ENCODE data around the gene TRIM24. TPM values are rescaled to one million over a fixed set of nuclear protein-coding genes. Genes with fewer than 3 reads are reported as not detected.

Gene TRIM24
- total RNA-seq, 1 experiment from 2014 or later: 113 TPM

DNA sequence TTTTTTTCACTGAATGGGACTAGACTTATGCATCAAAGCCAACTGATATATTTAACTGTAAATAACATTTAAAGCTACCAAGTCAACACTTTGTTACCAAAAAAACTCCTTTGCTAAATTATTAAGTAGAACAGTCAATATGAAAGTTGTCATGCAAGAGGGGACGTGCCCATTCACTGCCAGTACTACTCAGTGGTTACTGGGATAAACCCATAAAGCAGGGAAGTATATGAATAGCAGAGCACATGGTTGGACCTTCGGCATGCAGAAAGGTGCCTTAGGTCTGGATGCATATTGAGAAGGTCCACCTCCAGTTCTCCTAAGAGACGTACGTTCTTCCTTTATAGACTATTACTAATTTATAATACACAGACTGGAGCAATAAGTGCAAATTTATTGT is 121.0 kb downstream of the TRIM24 start (continued):
- TF ChIP-seq, protein P1, sequence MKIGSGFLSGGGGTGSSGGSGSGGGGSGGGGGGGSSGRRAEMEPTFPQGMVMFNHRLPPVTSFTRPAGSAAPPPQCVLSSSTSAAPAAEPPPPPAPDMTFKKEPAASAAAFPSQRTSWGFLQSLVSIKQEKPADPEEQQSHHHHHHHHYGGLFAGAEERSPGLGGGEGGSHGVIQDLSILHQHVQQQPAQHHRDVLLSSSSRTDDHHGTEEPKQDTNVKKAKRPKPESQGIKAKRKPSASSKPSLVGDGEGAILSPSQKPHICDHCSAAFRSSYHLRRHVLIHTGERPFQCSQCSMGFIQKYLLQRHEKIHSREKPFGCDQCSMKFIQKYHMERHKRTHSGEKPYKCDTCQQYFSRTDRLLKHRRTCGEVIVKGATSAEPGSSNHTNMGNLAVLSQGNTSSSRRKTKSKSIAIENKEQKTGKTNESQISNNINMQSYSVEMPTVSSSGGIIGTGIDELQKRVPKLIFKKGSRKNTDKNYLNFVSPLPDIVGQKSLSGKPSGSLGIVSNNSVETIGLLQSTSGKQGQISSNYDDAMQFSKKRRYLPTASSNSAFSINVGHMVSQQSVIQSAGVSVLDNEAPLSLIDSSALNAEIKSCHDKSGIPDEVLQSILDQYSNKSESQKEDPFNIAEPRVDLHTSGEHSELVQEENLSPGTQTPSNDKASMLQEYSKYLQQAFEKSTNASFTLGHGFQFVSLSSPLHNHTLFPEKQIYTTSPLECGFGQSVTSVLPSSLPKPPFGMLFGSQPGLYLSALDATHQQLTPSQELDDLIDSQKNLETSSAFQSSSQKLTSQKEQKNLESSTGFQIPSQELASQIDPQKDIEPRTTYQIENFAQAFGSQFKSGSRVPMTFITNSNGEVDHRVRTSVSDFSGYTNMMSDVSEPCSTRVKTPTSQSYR (CRISPR knock-in tag; IDR thresholded peaks at IDR 0.05): no peak
- no peak for TF ChIP-seq ZNF232 (CRISPR knock-in tag; IDR thresholded peaks at IDR 0.05)
- TF ChIP-seq, protein P2, sequence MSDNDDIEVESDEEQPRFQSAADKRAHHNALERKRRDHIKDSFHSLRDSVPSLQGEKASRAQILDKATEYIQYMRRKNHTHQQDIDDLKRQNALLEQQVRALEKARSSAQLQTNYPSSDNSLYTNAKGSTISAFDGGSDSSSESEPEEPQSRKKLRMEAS (CRISPR knock-in tag; IDR thresholded peaks at IDR 0.05): no peak

DNA sequence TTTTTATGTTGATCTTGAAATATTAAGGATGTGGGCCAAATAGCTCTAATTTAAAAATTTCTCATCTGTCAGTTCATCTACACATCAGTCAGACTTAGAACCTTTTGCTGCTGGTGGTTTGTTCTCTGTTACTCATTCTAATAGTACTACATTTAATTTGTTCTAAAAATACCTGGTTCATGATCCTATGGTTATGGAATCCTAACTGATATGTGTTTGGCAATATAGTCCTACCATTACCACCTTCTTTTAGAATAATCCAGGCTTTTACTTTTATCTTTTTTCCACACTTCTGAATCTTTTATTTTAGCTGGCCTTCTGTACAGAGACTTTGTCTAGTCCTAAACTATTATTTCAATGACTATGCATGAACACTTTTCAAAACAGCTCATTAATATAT is 124.2 kb downstream of the TRIM24 start:
- peaks cover 79% of the 10 kb centered on the region for H3K36me3 Mint-ChIP-seq

More for the DNA sequence above, 124.2 kb downstream of the TRIM24 start:
- Mint-ChIP-seq H3K27me3 (ENCODE audit: low read depth) (no peaks in the 10 kb centered on the region), H3K4me1 (peaks cover 4% of the 10 kb centered on the region), H3K27ac (no peak overlapping the region), H3K4me3 (no peak overlapping the region), H3K9me3 (no peaks in the 10 kb centered on the region)
- POLR2A ChIA-PET: no interaction called here
- TF ChIP-seq ZNF671 (CRISPR knock-in tag; IDR thresholded peaks at IDR 0.05) (no peak), ZNF317 (CRISPR knock-in tag; IDR thresholded peaks at IDR 0.05; ENCODE audit: borderline replicate concordance, low read depth) (no peak), PRRX2 (CRISPR knock-in tag; IDR thresholded peaks at IDR 0.05) (no peak), IRF2 (CRISPR knock-in tag; IDR thresholded peaks at IDR 0.05; ENCODE audit: borderline replicate concordance, low read depth) (no peak), ZBTB21 (CRISPR knock-in tag; IDR thresholded peaks at IDR 0.05; ENCODE audit: borderline replicate concordance) (no peak), ZNF232 (CRISPR knock-in tag; IDR thresholded peaks at IDR 0.05) (no peak), EMX1 (CRISPR knock-in tag; IDR thresholded peaks at IDR 0.05) (no peak)
- TF ChIP-seq, protein P3, sequence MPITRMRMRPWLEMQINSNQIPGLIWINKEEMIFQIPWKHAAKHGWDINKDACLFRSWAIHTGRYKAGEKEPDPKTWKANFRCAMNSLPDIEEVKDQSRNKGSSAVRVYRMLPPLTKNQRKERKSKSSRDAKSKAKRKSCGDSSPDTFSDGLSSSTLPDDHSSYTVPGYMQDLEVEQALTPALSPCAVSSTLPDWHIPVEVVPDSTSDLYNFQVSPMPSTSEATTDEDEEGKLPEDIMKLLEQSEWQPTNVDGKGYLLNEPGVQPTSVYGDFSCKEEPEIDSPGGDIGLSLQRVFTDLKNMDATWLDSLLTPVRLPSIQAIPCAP (CRISPR knock-in tag; IDR thresholded peaks at IDR 0.05): no peak
- TF ChIP-seq, protein P4, sequence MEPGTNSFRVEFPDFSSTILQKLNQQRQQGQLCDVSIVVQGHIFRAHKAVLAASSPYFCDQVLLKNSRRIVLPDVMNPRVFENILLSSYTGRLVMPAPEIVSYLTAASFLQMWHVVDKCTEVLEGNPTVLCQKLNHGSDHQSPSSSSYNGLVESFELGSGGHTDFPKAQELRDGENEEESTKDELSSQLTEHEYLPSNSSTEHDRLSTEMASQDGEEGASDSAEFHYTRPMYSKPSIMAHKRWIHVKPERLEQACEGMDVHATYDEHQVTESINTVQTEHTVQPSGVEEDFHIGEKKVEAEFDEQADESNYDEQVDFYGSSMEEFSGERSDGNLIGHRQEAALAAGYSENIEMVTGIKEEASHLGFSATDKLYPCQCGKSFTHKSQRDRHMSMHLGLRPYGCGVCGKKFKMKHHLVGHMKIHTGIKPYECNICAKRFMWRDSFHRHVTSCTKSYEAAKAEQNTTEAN (CRISPR knock-in tag; IDR thresholded peaks at IDR 0.05): no peak
- TF ChIP-seq, protein P5, sequence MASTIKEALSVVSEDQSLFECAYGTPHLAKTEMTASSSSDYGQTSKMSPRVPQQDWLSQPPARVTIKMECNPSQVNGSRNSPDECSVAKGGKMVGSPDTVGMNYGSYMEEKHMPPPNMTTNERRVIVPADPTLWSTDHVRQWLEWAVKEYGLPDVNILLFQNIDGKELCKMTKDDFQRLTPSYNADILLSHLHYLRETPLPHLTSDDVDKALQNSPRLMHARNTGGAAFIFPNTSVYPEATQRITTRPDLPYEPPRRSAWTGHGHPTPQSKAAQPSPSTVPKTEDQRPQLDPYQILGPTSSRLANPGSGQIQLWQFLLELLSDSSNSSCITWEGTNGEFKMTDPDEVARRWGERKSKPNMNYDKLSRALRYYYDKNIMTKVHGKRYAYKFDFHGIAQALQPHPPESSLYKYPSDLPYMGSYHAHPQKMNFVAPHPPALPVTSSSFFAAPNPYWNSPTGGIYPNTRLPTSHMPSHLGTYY (CRISPR knock-in tag; IDR thresholded peaks at IDR 0.05): no peak
- TF ChIP-seq, protein P6, sequence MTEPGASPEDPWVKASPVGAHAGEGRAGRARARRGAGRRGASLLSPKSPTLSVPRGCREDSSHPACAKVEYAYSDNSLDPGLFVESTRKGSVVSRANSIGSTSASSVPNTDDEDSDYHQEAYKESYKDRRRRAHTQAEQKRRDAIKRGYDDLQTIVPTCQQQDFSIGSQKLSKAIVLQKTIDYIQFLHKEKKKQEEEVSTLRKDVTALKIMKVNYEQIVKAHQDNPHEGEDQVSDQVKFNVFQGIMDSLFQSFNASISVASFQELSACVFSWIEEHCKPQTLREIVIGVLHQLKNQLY (CRISPR knock-in tag; IDR thresholded peaks at IDR 0.05): no peak
- TF ChIP-seq, protein P7, sequence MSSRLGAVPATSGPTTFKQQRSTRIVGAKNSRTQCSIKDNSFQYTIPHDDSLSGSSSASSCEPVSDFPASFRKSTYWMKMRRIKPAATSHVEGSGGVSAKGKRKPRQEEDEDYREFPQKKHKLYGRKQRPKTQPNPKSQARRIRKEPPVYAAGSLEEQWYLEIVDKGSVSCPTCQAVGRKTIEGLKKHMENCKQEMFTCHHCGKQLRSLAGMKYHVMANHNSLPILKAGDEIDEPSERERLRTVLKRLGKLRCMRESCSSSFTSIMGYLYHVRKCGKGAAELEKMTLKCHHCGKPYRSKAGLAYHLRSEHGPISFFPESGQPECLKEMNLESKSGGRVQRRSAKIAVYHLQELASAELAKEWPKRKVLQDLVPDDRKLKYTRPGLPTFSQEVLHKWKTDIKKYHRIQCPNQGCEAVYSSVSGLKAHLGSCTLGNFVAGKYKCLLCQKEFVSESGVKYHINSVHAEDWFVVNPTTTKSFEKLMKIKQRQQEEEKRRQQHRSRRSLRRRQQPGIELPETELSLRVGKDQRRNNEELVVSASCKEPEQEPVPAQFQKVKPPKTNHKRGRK (CRISPR knock-in tag; IDR thresholded peaks at IDR 0.05; ENCODE audit: borderline replicate concordance): no peak
- TF ChIP-seq, protein P1 (CRISPR knock-in tag; IDR thresholded peaks at IDR 0.05): no peak
- ATAC-seq: no peak
- DNase-seq (ENCODE audit: low spot score): no peak
- CTCF ChIA-PET: no interaction called here

All from WTC11 (cell line).